ENCODE data around the gene C1QTNF2. TPM values are rescaled to one million over a fixed set of nuclear protein-coding genes. Genes with fewer than 3 reads are reported as not detected.

C1QTNF2 gene
- total and polyA plus RNA-seq, 4 donors, result 8.2 to 13.5 (median 9.2) TPM

DNA sequence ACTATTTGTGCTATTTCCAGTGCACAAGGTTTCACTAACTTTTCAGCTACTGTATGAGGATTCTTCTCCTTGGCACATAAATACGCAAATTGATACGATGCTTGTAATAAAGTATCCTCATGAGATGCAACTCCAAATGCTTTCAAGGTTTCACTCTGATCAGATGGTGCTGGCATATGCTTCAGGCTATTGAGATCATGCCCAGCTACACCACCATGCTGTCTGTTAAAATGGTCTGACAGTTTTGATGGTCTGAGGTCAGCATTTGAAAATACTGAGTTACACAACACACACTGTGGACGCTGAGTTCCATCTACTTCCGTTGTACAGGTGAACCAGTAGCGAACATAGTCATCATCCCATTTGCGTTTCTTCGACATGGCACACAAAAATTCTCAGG lies 24.7 kb upstream of the C1QTNF2 start:
- Histone ChIP-seq H3K27me3 (ENCODE audit: control insufficient read depth in 1 of 2, insufficient read depth in 2 of 2, low read length in 1 of 2) (no peaks in the 10 kb centered on the region), H3K27ac (ENCODE audit: low read depth in 1 of 2, low read length in 2 of 2) (no peak overlapping the region), H3K4me3 (ENCODE audit: low read length in 2 of 2) (no peak overlapping the region), H3K9me3 (ENCODE audit: control insufficient read depth, low read length) (no peaks in the 10 kb centered on the region), H3K4me1 (ENCODE audit: control insufficient read depth in 1 of 2, insufficient read depth in 2 of 2, low read length in 2 of 2) (peaks cover 2 to 3% of the 10 kb centered on the region in 2 donors), H3K36me3 (ENCODE audit: control insufficient read depth in 1 of 2, insufficient read depth in 2 of 2, low read length in 1 of 2) (no peaks in the 10 kb centered on the region)
- DNase-seq, result no peak
- intact Hi-C loops (cut with DNase I), result loop anchor here (5.0 kb wide), 2 partner anchors 33 to 373 kb away; no protein-coding TSS in a partner anchor
- no peak for ATAC-seq (ENCODE audit: low FRiP score)
- 91 to 92% methylated on average over 7 of the region's 7 CpGs for WGBS, 2 donors

DNA sequence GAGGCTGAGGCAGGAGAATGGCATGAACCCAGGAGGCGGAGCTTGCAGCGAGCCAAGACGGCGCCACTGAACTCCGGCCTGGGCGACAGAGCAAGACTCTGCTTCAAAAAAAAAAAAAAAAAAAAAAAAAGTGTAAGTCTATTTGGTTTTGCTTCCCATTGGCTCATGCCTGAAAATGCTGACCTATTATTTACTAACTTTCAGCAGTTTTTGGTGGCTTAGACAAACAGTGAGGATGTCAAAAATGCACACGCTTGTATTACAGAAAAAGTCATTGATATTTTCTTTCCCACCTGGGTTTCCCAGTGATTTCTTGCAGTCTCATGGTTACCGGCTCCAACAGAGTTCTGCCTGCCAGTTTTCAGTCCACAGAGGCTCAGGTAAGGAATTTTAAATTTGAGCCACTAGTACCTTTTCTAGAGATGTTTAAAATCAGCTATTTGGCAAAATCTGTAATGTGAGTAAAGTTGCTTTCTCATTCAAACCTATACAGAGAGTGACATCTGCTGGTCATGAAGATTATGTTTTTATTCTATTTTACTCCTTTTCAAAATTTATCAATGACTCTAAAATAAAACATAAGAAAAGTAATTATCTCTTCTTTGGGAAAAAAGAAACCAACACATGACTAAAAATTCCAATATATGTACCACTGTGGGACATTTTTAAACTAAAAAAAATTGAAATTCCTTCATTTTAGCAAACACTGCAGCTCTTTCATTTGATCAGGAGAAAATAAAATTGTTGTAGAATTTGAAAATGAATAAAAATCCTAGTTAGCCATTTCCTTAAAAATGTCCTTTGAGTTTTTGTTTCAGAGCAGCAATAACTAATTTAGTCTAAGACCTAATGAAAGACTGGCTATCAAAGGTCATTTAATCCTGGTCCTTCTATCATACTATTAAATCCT lies 20.6 kb upstream of the C1QTNF2 start:
- no peak overlapping the region for H3K4me3 ChIP-seq (ENCODE audit: low read length in 2 of 2)
- ATAC-seq (ENCODE audit: low FRiP score) (no peak), DNase-seq (no peak)
- no peaks in the 10 kb centered on the region for H3K36me3 ChIP-seq (ENCODE audit: control insufficient read depth in 1 of 2, insufficient read depth in 2 of 2, low read length in 1 of 2)
- no peaks in the 10 kb centered on the region for H3K9me3 ChIP-seq (ENCODE audit: control insufficient read depth, low read length)
- no peaks in the 10 kb centered on the region for H3K27me3 ChIP-seq (ENCODE audit: control insufficient read depth in 1 of 2, insufficient read depth in 2 of 2, low read length in 1 of 2)
- H3K27ac ChIP-seq (ENCODE audit: low read depth in 1 of 2, low read length in 2 of 2), result no peak overlapping the region
- H3K4me1 ChIP-seq (ENCODE audit: control insufficient read depth in 1 of 2, insufficient read depth in 2 of 2, low read length in 2 of 2), result peaks cover 0 to under 1% of the 10 kb centered on the region in 2 donors
- intact Hi-C loops (cut with DNase I), result loop anchor here in 1 of 2 donors (2.0 to 5.0 kb wide), 2 partner anchors 192 to 369 kb away; no protein-coding TSS in a partner anchor
- 65 to 69% methylated on average over 8 of the region's 8 CpGs for WGBS, 2 donors

- no peak overlapping the region for H3K27ac ChIP-seq (ENCODE audit: low read depth in 1 of 2, low read length in 2 of 2)
- intact Hi-C loops (cut with DNase I), result loop anchor here in 1 of 2 donors (5.0 kb wide), 1 partner anchor 190 kb away; no protein-coding TSS in a partner anchor
- H3K9me3 ChIP-seq (ENCODE audit: control insufficient read depth, low read length), result no peaks in the 10 kb centered on the region
- peaks cover 0 to 2% of the 10 kb centered on the region in 2 donors for H3K36me3 ChIP-seq (ENCODE audit: control insufficient read depth in 1 of 2, insufficient read depth in 2 of 2, low read length in 1 of 2)
- no peak overlapping the region for H3K4me3 ChIP-seq (ENCODE audit: low read length in 2 of 2)
- H3K27me3 ChIP-seq (ENCODE audit: control insufficient read depth in 1 of 2, insufficient read depth in 2 of 2, low read length in 1 of 2), result no peaks in the 10 kb centered on the region
- 96 to 100% methylated on average over 1 of the region's 1 CpG for WGBS, 2 donors
- H3K4me1 ChIP-seq (ENCODE audit: control insufficient read depth in 1 of 2, insufficient read depth in 2 of 2, low read length in 2 of 2), result no peaks in the 10 kb centered on the region
- no peak for DNase-seq
- ATAC-seq (ENCODE audit: low FRiP score), result no peak
These were observed 17.0 kb upstream of the C1QTNF2 start for GRCh38 chr5:160387445-160387844.

- Histone ChIP-seq H3K4me3 (ENCODE audit: low read length in 2 of 2) (no peak overlapping the region), H3K9me3 (ENCODE audit: control insufficient read depth, low read length) (no peaks in the 10 kb centered on the region), H3K36me3 (ENCODE audit: control insufficient read depth in 1 of 2, insufficient read depth in 2 of 2, low read length in 1 of 2) (peaks cover 0 to 2% of the 10 kb centered on the region in 2 donors), H3K27me3 (ENCODE audit: control insufficient read depth in 1 of 2, insufficient read depth in 2 of 2, low read length in 1 of 2) (no peaks in the 10 kb centered on the region), H3K4me1 (ENCODE audit: control insufficient read depth in 1 of 2, insufficient read depth in 2 of 2, low read length in 2 of 2) (no peaks in the 10 kb centered on the region), H3K27ac (ENCODE audit: low read depth in 1 of 2, low read length in 2 of 2) (no peak overlapping the region)
- ATAC-seq (ENCODE audit: low FRiP score), result no peak
- no peak for DNase-seq
- intact Hi-C loops (cut with DNase I), result loop anchor here in 1 of 2 donors (5.0 kb wide), 1 partner anchor 188 kb away; no protein-coding TSS in a partner anchor
These were observed 15.1 kb upstream of the C1QTNF2 start for GRCh38 chr5:160385496-160385895.

DNA sequence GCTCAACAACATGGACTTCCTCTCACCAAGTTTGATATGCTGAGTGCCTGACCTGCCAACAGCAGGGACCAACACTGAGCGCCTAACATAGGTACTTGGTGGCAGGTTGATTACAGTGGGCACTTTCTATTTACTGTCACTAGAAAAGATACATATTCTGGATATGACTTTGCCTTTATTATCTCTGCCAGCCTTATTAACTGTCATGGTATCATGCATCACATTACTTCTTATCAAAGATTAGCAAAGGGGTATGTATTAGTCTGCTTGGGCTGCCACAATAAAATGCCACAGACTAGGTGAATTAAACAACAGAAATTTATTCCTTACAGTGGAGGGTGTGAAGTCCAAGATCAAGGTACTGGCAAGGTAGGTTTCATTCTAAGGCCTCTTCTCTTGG lies 14.3 kb upstream of the C1QTNF2 start:
- DNase-seq (no peak), ATAC-seq (ENCODE audit: low FRiP score) (no peak)
- 97 to 98% methylated on average over 1 of the region's 1 CpG for WGBS, 2 donors
- intact Hi-C loops (cut with DNase I), result loop anchor here in 1 of 2 donors (5.0 kb wide), 1 partner anchor 187 kb away; no protein-coding TSS in a partner anchor
- Histone ChIP-seq H3K27ac (ENCODE audit: low read depth in 1 of 2, low read length in 2 of 2) (no peak overlapping the region), H3K36me3 (ENCODE audit: control insufficient read depth in 1 of 2, insufficient read depth in 2 of 2, low read length in 1 of 2) (peaks cover 0 to 2% of the 10 kb centered on the region in 2 donors), H3K4me3 (ENCODE audit: low read length in 2 of 2) (no peak overlapping the region), H3K27me3 (ENCODE audit: control insufficient read depth in 1 of 2, insufficient read depth in 2 of 2, low read length in 1 of 2) (no peaks in the 10 kb centered on the region), H3K9me3 (ENCODE audit: control insufficient read depth, low read length) (no peaks in the 10 kb centered on the region), H3K4me1 (ENCODE audit: control insufficient read depth in 1 of 2, insufficient read depth in 2 of 2, low read length in 2 of 2) (no peaks in the 10 kb centered on the region)

- no peak overlapping the region for H3K4me3 ChIP-seq (ENCODE audit: low read length in 2 of 2)
- DNase-seq (no peak), ATAC-seq (ENCODE audit: low FRiP score) (no peak)
- peaks cover 0 to 2% of the 10 kb centered on the region in 2 donors for H3K36me3 ChIP-seq (ENCODE audit: control insufficient read depth in 1 of 2, insufficient read depth in 2 of 2, low read length in 1 of 2)
- H3K27ac ChIP-seq (ENCODE audit: low read depth in 1 of 2, low read length in 2 of 2), result no peak overlapping the region
- no peaks in the 10 kb centered on the region for H3K9me3 ChIP-seq (ENCODE audit: control insufficient read depth, low read length)
- intact Hi-C loops (cut with DNase I), result no loop called here
- no peaks in the 10 kb centered on the region for H3K4me1 ChIP-seq (ENCODE audit: control insufficient read depth in 1 of 2, insufficient read depth in 2 of 2, low read length in 2 of 2)
- H3K27me3 ChIP-seq (ENCODE audit: control insufficient read depth in 1 of 2, insufficient read depth in 2 of 2, low read length in 1 of 2), result no peaks in the 10 kb centered on the region
- WGBS, 2 donors, result 43 to 52% methylated on average over 3 of the region's 3 CpGs
These were observed 11.9 kb upstream of the C1QTNF2 start for GRCh38 chr5:160382346-160382745.

DNA sequence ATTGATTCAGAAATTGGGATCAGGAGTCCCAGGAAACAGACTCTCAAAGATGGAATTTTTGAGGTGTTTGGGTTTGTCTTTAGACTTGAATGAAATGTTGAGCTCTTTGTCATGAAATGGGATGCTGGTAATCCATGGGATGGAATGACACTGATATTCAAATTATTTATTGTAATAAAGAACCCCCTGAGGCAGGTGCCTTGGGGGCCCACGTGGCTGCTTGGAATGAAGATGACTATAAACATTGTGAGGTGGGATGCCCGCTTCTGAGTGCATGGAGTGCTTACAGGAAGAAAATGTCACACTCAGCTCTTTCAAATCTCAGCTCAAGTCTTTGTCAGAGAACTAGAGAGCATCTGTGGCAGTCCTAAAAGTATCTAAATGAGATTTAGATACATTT lies 9.6 kb upstream of the C1QTNF2 start:
- no peak overlapping the region for H3K27ac ChIP-seq (ENCODE audit: low read depth in 1 of 2, low read length in 2 of 2)
- no peaks in the 10 kb centered on the region for H3K27me3 ChIP-seq (ENCODE audit: control insufficient read depth in 1 of 2, insufficient read depth in 2 of 2, low read length in 1 of 2)
- 72 to 80% methylated on average over 2 of the region's 2 CpGs for whole genome bisulfite sequencing, 2 donors
- DNase-seq (no peak), ATAC-seq (ENCODE audit: low FRiP score) (no peak)
- no peaks in the 10 kb centered on the region for H3K9me3 ChIP-seq (ENCODE audit: control insufficient read depth, low read length)
- H3K4me1 ChIP-seq (ENCODE audit: control insufficient read depth in 1 of 2, insufficient read depth in 2 of 2, low read length in 2 of 2), result no peaks in the 10 kb centered on the region
- intact Hi-C loops (cut with DNase I), result no loop called here
- H3K4me3 ChIP-seq (ENCODE audit: low read length in 2 of 2), result no peak overlapping the region
- no peaks in the 10 kb centered on the region for H3K36me3 ChIP-seq (ENCODE audit: control insufficient read depth in 1 of 2, insufficient read depth in 2 of 2, low read length in 1 of 2)

DNA sequence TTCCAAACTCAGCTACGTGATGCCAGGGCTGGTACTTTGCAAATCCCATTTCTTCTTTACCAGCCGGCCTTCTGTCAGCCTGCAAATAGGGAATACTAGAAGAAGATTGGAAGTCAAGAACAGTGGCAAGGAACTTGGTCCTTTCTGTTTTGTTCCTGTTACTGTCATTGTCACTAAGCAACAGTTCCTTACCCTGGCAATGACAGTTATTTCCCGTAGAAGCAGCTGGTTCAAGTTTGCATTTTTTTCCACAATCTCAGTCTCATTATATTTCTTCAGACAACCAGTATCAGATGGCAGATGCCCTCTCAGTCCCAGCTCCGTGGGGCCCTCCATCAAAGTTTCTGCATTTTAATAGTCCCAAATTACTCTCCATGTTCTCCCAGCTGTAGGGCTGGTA lies 9.1 kb upstream of the C1QTNF2 start:
- WGBS, 2 donors, result 29 to 47% methylated on average over 4 of the region's 4 CpGs
- ATAC-seq (ENCODE audit: low FRiP score) (peak; percentile 22), DNase-seq (no peak)
- no peak overlapping the region for H3K27ac ChIP-seq (ENCODE audit: low read depth in 1 of 2, low read length in 2 of 2)
- no peaks in the 10 kb centered on the region for H3K27me3 ChIP-seq (ENCODE audit: control insufficient read depth in 1 of 2, insufficient read depth in 2 of 2, low read length in 1 of 2)
- no peaks in the 10 kb centered on the region for H3K9me3 ChIP-seq (ENCODE audit: control insufficient read depth, low read length)
- no peak overlapping the region for H3K4me3 ChIP-seq (ENCODE audit: low read length in 2 of 2)
- intact Hi-C loops (cut with DNase I), result no loop called here
- no peaks in the 10 kb centered on the region for H3K36me3 ChIP-seq (ENCODE audit: control insufficient read depth in 1 of 2, insufficient read depth in 2 of 2, low read length in 1 of 2)
- H3K4me1 ChIP-seq (ENCODE audit: control insufficient read depth in 1 of 2, insufficient read depth in 2 of 2, low read length in 2 of 2), result no peaks in the 10 kb centered on the region

DNA sequence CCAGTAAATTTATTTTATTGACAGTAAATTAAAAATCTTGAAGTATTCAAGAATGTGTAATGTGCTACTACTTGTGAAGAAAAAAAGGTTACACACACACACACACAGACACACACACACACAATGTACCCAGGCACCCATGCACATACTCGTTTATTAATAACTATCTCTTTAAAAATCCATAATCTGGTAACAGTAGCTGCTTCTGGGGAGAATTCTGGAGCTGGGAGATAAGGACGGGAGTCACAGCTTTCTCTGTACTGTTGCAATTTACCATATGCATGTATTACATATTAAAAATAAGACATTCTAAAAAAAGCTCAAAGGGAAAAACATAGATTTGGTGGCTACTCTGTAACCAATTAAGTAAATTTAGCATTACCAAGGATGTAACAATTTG lies 7.9 kb upstream of the C1QTNF2 start:
- H3K4me3 ChIP-seq (ENCODE audit: low read length in 2 of 2), result no peak overlapping the region
- H3K36me3 ChIP-seq (ENCODE audit: control insufficient read depth in 1 of 2, insufficient read depth in 2 of 2, low read length in 1 of 2), result no peaks in the 10 kb centered on the region
- DNase-seq (no peak), ATAC-seq (ENCODE audit: low FRiP score) (no peak)
- 76 to 82% methylated on average over 2 of the region's 2 CpGs for WGBS, 2 donors
- no peaks in the 10 kb centered on the region for H3K27me3 ChIP-seq (ENCODE audit: control insufficient read depth in 1 of 2, insufficient read depth in 2 of 2, low read length in 1 of 2)
- H3K9me3 ChIP-seq (ENCODE audit: control insufficient read depth, low read length), result no peaks in the 10 kb centered on the region
- intact Hi-C loops (cut with DNase I), result no loop called here
- no peak overlapping the region for H3K27ac ChIP-seq (ENCODE audit: low read depth in 1 of 2, low read length in 2 of 2)
- no peaks in the 10 kb centered on the region for H3K4me1 ChIP-seq (ENCODE audit: control insufficient read depth in 1 of 2, insufficient read depth in 2 of 2, low read length in 2 of 2)

Data from aorta (tissue), 5 donors.